ENCODE data around the gene ZNF75A.

- TF ChIP-seq CTCF (IDR thresholded peaks at IDR 0.05) (no peak), POLR2A (IDR thresholded peaks at IDR 0.05) (no peak)
Measured at GRCh38 chr16:3295209-3295608, 10.1 kb upstream of the ZNF75A start.
